Activated B cell treated with CpG ODN at 0.5 μM for 24 hours (primary cell): ENCODE measurements around the gene PRR5. TPM values are rescaled to one million over a fixed set of nuclear protein-coding genes. Genes with fewer than 3 reads are reported as not detected.

ENCODE experiments used
- ATAC-seq: fragments of 200-7000 bp; cut with Tn5 transposase; one replicate; pipeline ENCODE4 v1.10.0; 2021; ENCODE audit warnings: low read depth, mild to moderate bottlenecking, moderate library complexity
- CTCF ChIA-PET: fragments of 350-600 bp; sonication (Branson Sonifier 250); formaldehyde crosslinking; loops from one replicate; lab custom pipeline; 2021; ENCODE audit warnings: antibody characterized with exemption; lab: Charles Lee
- POLR2A ChIA-PET: fragments of 350-600 bp; sonication (Branson Sonifier 250); formaldehyde crosslinking; loops from one replicate; lab custom pipeline; 2021; ENCODE audit warnings: antibody characterized with exemption; lab: Charles Lee
- DNase-seq: peaks from one replicate; pipeline ENCODE4 v3.0.0; 2022
- H3K27ac Mint-ChIP-seq: one replicate; pipeline ENCODE4 v1.8.0; 2020; ENCODE audit warnings: mixed read lengths
- H3K27me3 Mint-ChIP-seq: one replicate; pipeline ENCODE4 v1.8.0; 2021; ENCODE audit warnings: mixed read lengths
- H3K36me3 Mint-ChIP-seq: one replicate; pipeline ENCODE4 v1.8.0; 2021; ENCODE audit warnings: low read depth, mixed read lengths
- H3K4me1 Mint-ChIP-seq: one replicate; pipeline ENCODE4 v1.8.0; 2021; ENCODE audit warnings: mixed read lengths
- H3K4me3 Mint-ChIP-seq: one replicate; pipeline ENCODE4 v1.8.0; 2020; ENCODE audit warnings: mild to moderate bottlenecking, mixed read lengths
- H3K9me3 Mint-ChIP-seq: one replicate; pipeline ENCODE4 v1.8.0; 2020; ENCODE audit warnings: mixed read lengths
- intact Hi-C: fragments of 100-400 bp; cut with micrococcal nuclease; formaldehyde crosslinking; loops from one replicate; pipeline ENCODE4 v1.15.1; 2024
- total RNA-seq: library from RNA; stranded (reverse); gene quantifications from 2 replicates; pipeline ENCODE4 v1.2.3, GENCODE V29; 2022
- TF ChIP-seq, protein P1 (sequence below): fragments of 200-600 bp; IDR thresholded peaks from one replicate; pipeline ENCODE4 v1.8.0; 2022; ENCODE audit warnings: antibody characterized with exemption, mild to moderate bottlenecking

Gene PRR5
- total RNA-seq, 1 donor from 2014 or later = 18.0 TPM

DNA sequence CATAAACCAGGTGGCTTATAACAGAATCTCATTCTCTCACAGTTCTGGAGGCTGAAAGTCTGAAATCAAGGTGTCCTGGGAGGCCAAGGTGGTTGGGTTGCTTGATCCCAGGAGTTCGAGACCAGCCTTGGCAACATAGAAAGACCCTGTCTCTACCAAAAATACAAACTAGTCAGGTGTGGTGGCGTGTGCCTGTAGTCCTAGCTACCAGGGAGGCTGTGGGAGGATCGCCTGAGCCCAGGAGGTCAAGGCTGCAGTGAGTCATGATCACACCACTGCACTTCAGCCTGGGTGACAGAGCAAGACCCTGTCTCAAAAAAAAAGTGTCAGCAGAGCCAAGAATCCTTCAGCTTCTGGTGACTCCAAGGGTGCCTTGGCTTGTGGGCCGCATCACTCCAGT, 8.9 kb upstream of the PRR5 start:
- H3K27me3 Mint-ChIP-seq = peaks cover 2% of the 10 kb centered on the region
- no peaks in the 10 kb centered on the region for H3K9me3 Mint-ChIP-seq
- ATAC-seq = no peak
- ChIA-PET POLR2A (no interaction called here), CTCF (no interaction called here)
- no peak overlapping the region for H3K27ac Mint-ChIP-seq
- no peak overlapping the region for H3K4me3 Mint-ChIP-seq
- no peaks in the 10 kb centered on the region for H3K4me1 Mint-ChIP-seq
- H3K36me3 Mint-ChIP-seq = no peaks in the 10 kb centered on the region
- TF ChIP-seq, protein P1, sequence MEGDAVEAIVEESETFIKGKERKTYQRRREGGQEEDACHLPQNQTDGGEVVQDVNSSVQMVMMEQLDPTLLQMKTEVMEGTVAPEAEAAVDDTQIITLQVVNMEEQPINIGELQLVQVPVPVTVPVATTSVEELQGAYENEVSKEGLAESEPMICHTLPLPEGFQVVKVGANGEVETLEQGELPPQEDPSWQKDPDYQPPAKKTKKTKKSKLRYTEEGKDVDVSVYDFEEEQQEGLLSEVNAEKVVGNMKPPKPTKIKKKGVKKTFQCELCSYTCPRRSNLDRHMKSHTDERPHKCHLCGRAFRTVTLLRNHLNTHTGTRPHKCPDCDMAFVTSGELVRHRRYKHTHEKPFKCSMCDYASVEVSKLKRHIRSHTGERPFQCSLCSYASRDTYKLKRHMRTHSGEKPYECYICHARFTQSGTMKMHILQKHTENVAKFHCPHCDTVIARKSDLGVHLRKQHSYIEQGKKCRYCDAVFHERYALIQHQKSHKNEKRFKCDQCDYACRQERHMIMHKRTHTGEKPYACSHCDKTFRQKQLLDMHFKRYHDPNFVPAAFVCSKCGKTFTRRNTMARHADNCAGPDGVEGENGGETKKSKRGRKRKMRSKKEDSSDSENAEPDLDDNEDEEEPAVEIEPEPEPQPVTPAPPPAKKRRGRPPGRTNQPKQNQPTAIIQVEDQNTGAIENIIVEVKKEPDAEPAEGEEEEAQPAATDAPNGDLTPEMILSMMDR = no peak
- intact Hi-C loops = no loop called here
- no peak for DNase-seq

DNA sequence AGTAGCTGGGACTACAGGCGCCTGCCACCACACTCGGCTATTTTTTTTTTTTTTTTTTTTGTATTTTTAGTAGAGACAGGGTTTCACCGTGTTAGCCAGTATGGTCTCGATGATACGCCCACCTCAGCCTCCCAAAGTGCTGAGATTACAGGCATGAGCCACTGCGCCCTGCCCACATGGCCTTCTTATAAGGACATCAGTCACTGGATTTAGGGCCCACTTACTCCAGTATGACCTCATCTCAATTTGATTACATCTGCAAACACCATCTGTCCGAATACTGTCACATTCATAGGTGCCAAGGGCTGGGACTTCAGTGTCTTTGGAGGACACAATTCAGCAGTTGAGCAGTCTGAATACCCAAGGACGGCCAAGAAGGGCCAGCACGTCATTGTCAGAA, 8.2 kb upstream of the PRR5 start:
- H3K9me3 Mint-ChIP-seq = no peaks in the 10 kb centered on the region
- intact Hi-C loops = no loop called here
- H3K27me3 Mint-ChIP-seq = peaks cover 2% of the 10 kb centered on the region
- no peaks in the 10 kb centered on the region for H3K4me1 Mint-ChIP-seq
- no peak overlapping the region for H3K27ac Mint-ChIP-seq
- ChIA-PET CTCF (no interaction called here), POLR2A (no interaction called here)
- DNase-seq (no peak), ATAC-seq (no peak)
- H3K36me3 Mint-ChIP-seq = no peaks in the 10 kb centered on the region
- TF ChIP-seq, protein P1 = no peak
- H3K4me3 Mint-ChIP-seq = no peak overlapping the region

DNA sequence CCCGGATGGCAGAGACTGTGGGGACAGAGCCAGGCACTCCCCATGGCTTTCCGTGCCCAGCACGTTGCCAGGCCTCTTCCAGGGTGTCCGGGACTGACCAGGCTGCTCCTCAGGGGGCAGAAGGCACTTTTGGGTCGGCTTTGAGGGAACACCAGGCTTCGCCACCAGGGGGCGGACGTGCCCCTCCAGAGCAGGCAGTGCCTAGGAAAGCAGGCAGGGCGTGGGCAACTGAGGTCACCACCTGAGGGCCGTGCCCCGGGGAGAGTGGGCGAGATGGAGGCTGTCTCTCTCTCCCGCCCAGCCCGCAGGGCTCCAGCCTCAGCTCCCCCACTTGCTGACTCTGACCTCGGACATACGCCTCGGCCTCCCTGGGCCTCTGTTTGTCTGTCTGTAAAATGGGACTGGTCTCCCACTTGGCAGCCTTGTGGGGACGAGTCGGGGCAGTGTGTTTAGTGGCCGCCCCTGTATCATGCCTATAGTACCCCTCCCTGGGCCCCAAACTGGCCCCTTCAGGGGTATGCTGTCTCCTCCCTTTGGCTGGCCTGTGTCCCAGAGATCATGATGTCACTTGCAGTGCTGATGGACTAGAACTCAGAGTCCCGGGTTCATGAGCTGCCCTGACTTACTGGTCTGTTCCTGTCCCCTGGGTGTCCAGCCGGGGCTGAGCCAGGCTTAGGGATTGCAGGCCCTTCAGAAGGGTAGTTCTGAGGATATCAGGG, 4.4 kb upstream of the PRR5 start:
- ChIA-PET POLR2A (no interaction called here), CTCF (interaction anchor here (1.2 to 6.9 kb wide), 3 partner anchors 13 to 38 kb away, joined by 4 to 53 read pairs (median 11); no protein-coding TSS in a partner anchor)
- Mint-ChIP-seq H3K4me3 (no peak overlapping the region), H3K9me3 (no peaks in the 10 kb centered on the region), H3K27me3 (no peaks in the 10 kb centered on the region), H3K27ac (no peak overlapping the region), H3K36me3 (no peaks in the 10 kb centered on the region), H3K4me1 (peaks cover 5% of the 10 kb centered on the region)
- DNase-seq (peak; percentile 86), ATAC-seq (peak; percentile 25)
- intact Hi-C loops = loop anchor here (1.0 kb wide), 1 partner anchor 38 kb away; no protein-coding TSS in a partner anchor
- TF ChIP-seq, protein P1 = peak; percentile 42

DNA sequence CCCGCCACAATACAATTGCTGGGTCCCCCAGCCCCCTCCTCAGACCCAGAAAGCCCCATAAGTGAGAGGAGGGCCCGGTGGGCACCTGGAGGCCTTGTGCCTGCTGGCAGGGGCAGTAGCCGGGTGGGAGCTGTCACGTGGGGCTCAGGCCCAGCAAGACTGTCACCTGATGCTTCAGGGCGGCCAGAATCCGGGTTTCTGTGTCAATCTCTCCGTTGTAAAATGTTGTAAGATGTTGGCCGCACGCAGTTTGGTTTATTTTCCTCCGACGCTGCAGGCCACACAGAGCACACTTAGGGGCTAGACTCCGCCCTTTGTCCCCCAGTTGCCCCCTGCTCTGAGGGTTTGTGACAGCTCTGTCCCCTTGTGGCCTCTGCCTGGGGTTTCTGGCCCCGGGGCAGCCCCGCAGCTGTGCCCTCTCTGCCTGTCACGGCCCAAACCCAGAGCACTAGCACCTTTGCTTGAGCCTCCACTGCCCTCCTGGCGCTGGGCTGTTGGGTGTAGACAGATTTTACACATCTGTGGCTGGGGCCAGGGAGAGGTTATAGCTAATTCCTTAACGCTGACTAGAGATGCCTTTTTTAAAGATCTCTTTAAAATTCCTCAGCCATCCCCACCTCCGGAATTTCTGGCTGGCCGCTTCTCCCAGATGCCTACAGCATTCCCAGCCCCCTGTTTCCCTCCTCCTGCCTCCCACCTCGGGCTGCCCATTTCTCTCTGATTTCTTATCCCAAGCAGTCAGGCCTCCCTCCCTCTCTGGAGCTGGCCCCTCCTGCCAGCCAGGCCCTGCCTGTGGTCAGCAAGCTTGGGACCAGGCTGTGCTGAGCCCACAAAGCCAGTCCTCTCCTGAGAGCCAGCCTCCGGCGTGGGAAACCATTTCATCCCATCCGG, 3.2 kb upstream of the PRR5 start:
- Mint-ChIP-seq H3K36me3 (no peaks in the 10 kb centered on the region), H3K27me3 (no peaks in the 10 kb centered on the region), H3K9me3 (no peaks in the 10 kb centered on the region), H3K4me3 (no peak overlapping the region), H3K27ac (no peak overlapping the region), H3K4me1 (peaks cover 15% of the 10 kb centered on the region)
- ATAC-seq = no peak
- POLR2A ChIA-PET = no interaction called here
- TF ChIP-seq, protein P1 = no peak
- intact Hi-C loops = no loop called here
- CTCF ChIA-PET = interaction anchor here (1.2 to 6.9 kb wide), 3 partner anchors 14 to 36 kb away, joined by 4 to 53 read pairs (median 11); no protein-coding TSS in a partner anchor
- DNase-seq = no peak

DNA sequence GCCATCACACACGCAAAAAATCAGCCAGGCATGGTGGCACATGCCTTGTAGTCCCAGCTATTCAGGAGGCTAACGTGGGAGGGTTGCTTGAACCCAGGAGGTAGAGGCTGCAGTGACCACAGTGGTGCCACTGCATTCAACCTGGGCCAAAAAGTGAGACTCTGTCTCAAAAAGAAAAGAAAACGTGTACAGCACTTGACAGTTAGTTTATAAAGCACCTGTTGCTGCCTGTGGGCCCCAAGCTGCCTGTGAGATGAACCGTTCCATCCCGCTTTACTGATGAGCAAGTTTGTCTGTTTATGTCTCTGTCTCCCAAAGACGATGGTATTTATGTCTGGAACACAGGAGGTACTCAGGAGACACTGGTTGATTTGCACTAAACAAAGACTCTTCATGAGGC, 1.5 kb upstream of the PRR5 start:
- TF ChIP-seq, protein P1 = no peak
- intact Hi-C loops = loop anchor here (10.0 kb wide), 1 partner anchor 516 kb away; the partner anchor contains the start of gene PARVG
- CTCF ChIA-PET = interaction anchor here (6.9 kb wide), 1 partner anchor 35 kb away, joined by 53 read pairs; no protein-coding TSS in a partner anchor
- POLR2A ChIA-PET = interaction anchor here (0.7 kb wide), 1 partner anchor 17 kb away, joined by 3 read pairs; no protein-coding TSS in a partner anchor
- no peaks in the 10 kb centered on the region for H3K27me3 Mint-ChIP-seq
- no peak overlapping the region for H3K4me3 Mint-ChIP-seq
- peaks cover 20% of the 10 kb centered on the region for H3K4me1 Mint-ChIP-seq
- H3K9me3 Mint-ChIP-seq = no peaks in the 10 kb centered on the region
- no peak for DNase-seq
- no peaks in the 10 kb centered on the region for H3K36me3 Mint-ChIP-seq
- H3K27ac Mint-ChIP-seq = peak overlapping the region; percentile 12
- ATAC-seq = no peak
